Measurements from ENCODE around the gene RGMB. TPM values are rescaled to one million over a fixed set of nuclear protein-coding genes. Genes with fewer than 3 reads are reported as not detected.
"Not testable (repeated sequence)": the region's sequence is repeated elsewhere in the genome, so short reads cannot be mapped to it uniquely, and the experiment has no call there.

The RGMB gene
- polyA plus RNA-seq, 1 donor (not counting 4 experiments of a cell fraction or from before 2014, with no cell fraction given) = 16.3 TPM

DNA sequence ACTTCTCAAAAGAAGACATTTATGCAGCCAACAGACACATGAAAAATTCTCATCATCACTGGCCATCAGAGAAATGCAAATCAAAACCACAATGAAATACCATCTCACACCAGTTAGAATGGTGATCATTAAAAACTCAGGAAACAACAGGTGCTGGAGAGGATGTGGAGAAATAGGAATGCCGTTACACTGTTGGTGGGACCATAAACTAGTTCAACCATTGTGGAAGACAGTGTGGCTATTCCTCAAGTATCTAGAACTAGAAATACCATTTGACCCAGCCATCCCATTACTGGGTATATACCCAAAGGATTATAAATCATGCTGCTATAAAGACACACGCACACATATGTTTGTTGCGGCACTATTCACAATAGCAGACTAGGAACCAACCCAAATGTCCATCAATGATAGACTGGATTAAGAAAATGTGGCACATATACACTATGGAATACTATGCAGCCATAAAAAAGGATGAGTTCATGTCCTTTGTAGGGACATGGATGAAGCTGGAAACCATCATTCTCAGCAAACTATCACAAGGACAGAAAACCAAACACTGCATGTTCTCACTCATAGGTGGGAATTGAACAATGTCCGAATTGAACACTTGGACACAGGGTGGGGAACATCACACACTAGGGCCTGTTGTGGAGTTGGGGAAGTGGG lies 34.8 kb upstream of the RGMB start:
- H3K4me1 ChIP-seq (ENCODE audit: control insufficient read depth, extremely low read depth, insufficient read depth, low read length); H3K79me2 ChIP-seq (ENCODE audit: control insufficient read depth, insufficient read depth, low read length); H3K9ac ChIP-seq (ENCODE audit: control insufficient read depth, extremely low read depth, insufficient read depth, low read length); DNase-seq (ENCODE audit: low read depth, low spot score); H3K27me3 ChIP-seq (ENCODE audit: control insufficient read depth, extremely low read depth, insufficient read depth, low read length); H3K9me3 ChIP-seq (ENCODE audit: control insufficient read depth, low read depth, low read length); H3K36me3 ChIP-seq (ENCODE audit: control insufficient read depth in 2 of 2, extremely low read depth in 1 of 2, insufficient read depth in 2 of 2, low read length in 2 of 2); dilution Hi-C loops (cut with MboI; ENCODE audit: extremely low pct_ligation_motif_present, low sequenced_read_pairs); H3K27ac ChIP-seq (ENCODE audit: control insufficient read depth, insufficient read depth, low read length); H3K4me3 ChIP-seq (ENCODE audit: control insufficient read depth in 2 of 3, extremely low read depth in 1 of 3, insufficient read depth in 2 of 3, low read depth in 1 of 3, low read length in 3 of 3); H2AFZ ChIP-seq (ENCODE audit: control insufficient read depth, low read length); H3K4me2 ChIP-seq (ENCODE audit: control insufficient read depth, extremely low read depth, insufficient read depth, low read depth, low read length); H4K20me1 ChIP-seq (ENCODE audit: control insufficient read depth, extremely low read depth, insufficient read depth, low read length); H3K9me1 ChIP-seq (ENCODE audit: control insufficient read depth, extremely low read depth, insufficient read depth, low read length); FAIRE-seq: not testable (repeated sequence)

DNA sequence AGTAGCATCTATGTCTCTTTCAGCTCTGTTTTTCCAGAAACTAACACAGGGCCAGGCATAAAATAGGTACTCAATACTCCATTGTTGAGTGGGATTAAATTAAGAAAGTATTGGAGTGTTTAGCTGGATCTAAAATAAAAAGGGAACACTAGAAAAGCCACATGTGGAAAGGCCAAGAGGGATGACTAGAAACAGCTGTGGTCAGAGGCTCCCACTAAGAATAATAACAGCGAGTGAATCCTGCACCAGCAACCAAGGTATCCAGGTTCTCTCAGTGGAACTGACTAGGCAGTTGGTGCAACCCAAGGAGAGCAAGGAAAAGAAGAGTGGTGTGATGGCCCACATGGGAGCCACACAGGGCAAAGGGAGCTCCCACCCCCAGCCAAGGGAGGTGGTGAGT lies 31.5 kb upstream of the RGMB start:
- no peaks in the 10 kb centered on the region for H3K9me1 ChIP-seq (ENCODE audit: control insufficient read depth, extremely low read depth, insufficient read depth, low read length)
- no peak overlapping the region for H3K9ac ChIP-seq (ENCODE audit: control insufficient read depth, extremely low read depth, insufficient read depth, low read length)
- H3K4me1 ChIP-seq (ENCODE audit: control insufficient read depth, extremely low read depth, insufficient read depth, low read length) = no peaks in the 10 kb centered on the region
- FAIRE-seq (no peak), DNase-seq (ENCODE audit: low read depth, low spot score) (no peak)
- TF ChIP-seq, protein P1, sequence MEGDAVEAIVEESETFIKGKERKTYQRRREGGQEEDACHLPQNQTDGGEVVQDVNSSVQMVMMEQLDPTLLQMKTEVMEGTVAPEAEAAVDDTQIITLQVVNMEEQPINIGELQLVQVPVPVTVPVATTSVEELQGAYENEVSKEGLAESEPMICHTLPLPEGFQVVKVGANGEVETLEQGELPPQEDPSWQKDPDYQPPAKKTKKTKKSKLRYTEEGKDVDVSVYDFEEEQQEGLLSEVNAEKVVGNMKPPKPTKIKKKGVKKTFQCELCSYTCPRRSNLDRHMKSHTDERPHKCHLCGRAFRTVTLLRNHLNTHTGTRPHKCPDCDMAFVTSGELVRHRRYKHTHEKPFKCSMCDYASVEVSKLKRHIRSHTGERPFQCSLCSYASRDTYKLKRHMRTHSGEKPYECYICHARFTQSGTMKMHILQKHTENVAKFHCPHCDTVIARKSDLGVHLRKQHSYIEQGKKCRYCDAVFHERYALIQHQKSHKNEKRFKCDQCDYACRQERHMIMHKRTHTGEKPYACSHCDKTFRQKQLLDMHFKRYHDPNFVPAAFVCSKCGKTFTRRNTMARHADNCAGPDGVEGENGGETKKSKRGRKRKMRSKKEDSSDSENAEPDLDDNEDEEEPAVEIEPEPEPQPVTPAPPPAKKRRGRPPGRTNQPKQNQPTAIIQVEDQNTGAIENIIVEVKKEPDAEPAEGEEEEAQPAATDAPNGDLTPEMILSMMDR (optimal IDR thresholded peaks at IDR 0.05 in 1 of 3, IDR thresholded peaks at IDR 0.05 in 1 of 3, conservative IDR thresholded peaks at IDR 0.05 in 1 of 3; ENCODE audit: extremely low read depth in 1 of 3, insufficient read depth in 2 of 3, low read length in 3 of 3) = no peak
- H3K9me3 ChIP-seq (ENCODE audit: control insufficient read depth, low read depth, low read length) = no peaks in the 10 kb centered on the region
- no peaks in the 10 kb centered on the region for H3K79me2 ChIP-seq (ENCODE audit: control insufficient read depth, insufficient read depth, low read length)
- H3K27me3 ChIP-seq (ENCODE audit: control insufficient read depth, extremely low read depth, insufficient read depth, low read length) = no peaks in the 10 kb centered on the region
- dilution Hi-C loops (cut with MboI; ENCODE audit: extremely low pct_ligation_motif_present, low sequenced_read_pairs) = no loop called here
- no peak overlapping the region for H2AFZ ChIP-seq (ENCODE audit: control insufficient read depth, low read length)
- no peak overlapping the region for H3K4me3 ChIP-seq (ENCODE audit: control insufficient read depth in 2 of 3, extremely low read depth in 1 of 3, insufficient read depth in 2 of 3, low read depth in 1 of 3, low read length in 3 of 3)
- no peak overlapping the region for H3K4me2 ChIP-seq (ENCODE audit: control insufficient read depth, extremely low read depth, insufficient read depth, low read depth, low read length)
- H4K20me1 ChIP-seq (ENCODE audit: control insufficient read depth, extremely low read depth, insufficient read depth, low read length) = no peaks in the 10 kb centered on the region
- no peak overlapping the region for H3K27ac ChIP-seq (ENCODE audit: control insufficient read depth, insufficient read depth, low read length)
- no peaks in the 10 kb centered on the region for H3K36me3 ChIP-seq (ENCODE audit: control insufficient read depth in 2 of 2, extremely low read depth in 1 of 2, insufficient read depth in 2 of 2, low read length in 2 of 2)

DNA sequence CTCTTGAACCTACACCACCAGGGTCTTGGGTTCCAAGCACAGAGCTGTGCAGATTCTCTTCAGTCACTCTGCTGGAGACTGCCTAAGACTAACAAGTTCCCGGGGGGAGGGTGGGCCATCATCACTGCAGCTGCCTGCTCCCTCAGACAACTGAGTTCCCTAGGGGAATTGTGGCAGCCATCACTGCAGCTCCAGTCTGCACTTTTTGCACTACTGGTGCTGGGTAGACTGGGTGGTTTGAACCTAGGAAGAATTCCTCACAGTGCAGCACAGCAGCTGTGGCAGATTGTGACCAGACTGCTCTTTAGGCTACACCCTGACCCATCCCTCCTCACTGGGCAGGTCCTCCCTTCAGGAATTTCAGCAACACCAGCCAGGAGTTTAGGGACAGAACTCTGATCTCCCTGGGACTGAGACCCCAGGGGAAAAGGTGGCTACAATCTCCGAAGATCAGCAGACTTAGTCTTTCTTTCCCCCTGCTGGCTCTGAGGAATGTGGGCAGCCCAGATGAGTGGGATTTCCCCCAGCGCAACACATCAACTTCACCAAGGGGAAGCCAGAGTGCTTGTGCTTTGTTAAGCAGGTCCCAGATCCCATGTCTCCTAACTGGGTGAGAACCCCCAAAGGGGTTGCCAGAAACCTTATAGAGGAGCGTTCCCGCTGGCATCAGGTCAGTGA lies 30.9 kb upstream of the RGMB start:
- DNase-seq (ENCODE audit: low read depth, low spot score) (no peak), FAIRE-seq (no peak)
- Histone ChIP-seq H3K79me2 (ENCODE audit: control insufficient read depth, insufficient read depth, low read length) (no peaks in the 10 kb centered on the region), H3K27ac (ENCODE audit: control insufficient read depth, insufficient read depth, low read length) (no peak overlapping the region), H4K20me1 (ENCODE audit: control insufficient read depth, extremely low read depth, insufficient read depth, low read length) (no peaks in the 10 kb centered on the region), H3K27me3 (ENCODE audit: control insufficient read depth, extremely low read depth, insufficient read depth, low read length) (no peaks in the 10 kb centered on the region), H3K4me1 (ENCODE audit: control insufficient read depth, extremely low read depth, insufficient read depth, low read length) (no peaks in the 10 kb centered on the region), H3K4me3 (ENCODE audit: control insufficient read depth in 2 of 3, extremely low read depth in 1 of 3, insufficient read depth in 2 of 3, low read depth in 1 of 3, low read length in 3 of 3) (no peak overlapping the region), H3K9me3 (ENCODE audit: control insufficient read depth, low read depth, low read length) (no peaks in the 10 kb centered on the region), H2AFZ (ENCODE audit: control insufficient read depth, low read length) (no peak overlapping the region), H3K36me3 (ENCODE audit: control insufficient read depth in 2 of 2, extremely low read depth in 1 of 2, insufficient read depth in 2 of 2, low read length in 2 of 2) (no peaks in the 10 kb centered on the region), H3K9ac (ENCODE audit: control insufficient read depth, extremely low read depth, insufficient read depth, low read length) (no peak overlapping the region), H3K4me2 (ENCODE audit: control insufficient read depth, extremely low read depth, insufficient read depth, low read depth, low read length) (no peak overlapping the region), H3K9me1 (ENCODE audit: control insufficient read depth, extremely low read depth, insufficient read depth, low read length) (no peaks in the 10 kb centered on the region)
- dilution Hi-C loops (cut with MboI; ENCODE audit: extremely low pct_ligation_motif_present, low sequenced_read_pairs) = no loop called here
- TF ChIP-seq, protein P1 (optimal IDR thresholded peaks at IDR 0.05 in 1 of 3, IDR thresholded peaks at IDR 0.05 in 1 of 3, conservative IDR thresholded peaks at IDR 0.05 in 1 of 3; ENCODE audit: extremely low read depth in 1 of 3, insufficient read depth in 2 of 3, low read length in 3 of 3) = no peak
- no peak for TF ChIP-seq EZH2 (IDR thresholded peaks at IDR 0.05; ENCODE audit: low read length)

DNA sequence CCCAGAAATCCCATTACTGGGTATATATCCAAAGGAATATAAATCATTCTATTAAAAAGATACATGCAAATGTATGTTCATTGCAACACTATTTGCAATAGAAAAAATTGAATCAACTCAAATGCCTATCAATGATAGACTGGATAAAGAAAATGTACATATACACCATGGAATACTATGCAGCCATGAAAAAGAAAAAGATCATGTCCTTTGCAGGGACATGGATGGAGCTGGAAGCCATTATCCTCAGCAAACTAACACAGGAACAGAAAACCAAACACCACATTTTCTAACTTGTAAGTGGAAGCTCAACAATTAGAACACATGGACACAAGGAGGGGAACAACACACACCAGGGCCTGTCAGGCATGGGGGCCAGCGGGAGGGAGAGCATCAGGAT lies 25.2 kb upstream of the RGMB start:
- DNase-seq (ENCODE audit: low read depth, low spot score); H3K4me2 ChIP-seq (ENCODE audit: control insufficient read depth, extremely low read depth, insufficient read depth, low read depth, low read length); H3K27ac ChIP-seq (ENCODE audit: control insufficient read depth, insufficient read depth, low read length); H3K9me3 ChIP-seq (ENCODE audit: control insufficient read depth, low read depth, low read length); dilution Hi-C loops (cut with MboI; ENCODE audit: extremely low pct_ligation_motif_present, low sequenced_read_pairs); H3K36me3 ChIP-seq (ENCODE audit: control insufficient read depth in 2 of 2, extremely low read depth in 1 of 2, insufficient read depth in 2 of 2, low read length in 2 of 2); H3K4me1 ChIP-seq (ENCODE audit: control insufficient read depth, extremely low read depth, insufficient read depth, low read length); H4K20me1 ChIP-seq (ENCODE audit: control insufficient read depth, extremely low read depth, insufficient read depth, low read length); FAIRE-seq; H3K9ac ChIP-seq (ENCODE audit: control insufficient read depth, extremely low read depth, insufficient read depth, low read length); H2AFZ ChIP-seq (ENCODE audit: control insufficient read depth, low read length); H3K79me2 ChIP-seq (ENCODE audit: control insufficient read depth, insufficient read depth, low read length); H3K27me3 ChIP-seq (ENCODE audit: control insufficient read depth, extremely low read depth, insufficient read depth, low read length); H3K4me3 ChIP-seq (ENCODE audit: control insufficient read depth in 2 of 3, extremely low read depth in 1 of 3, insufficient read depth in 2 of 3, low read depth in 1 of 3, low read length in 3 of 3); H3K9me1 ChIP-seq (ENCODE audit: control insufficient read depth, extremely low read depth, insufficient read depth, low read length): not testable (repeated sequence)

Data from keratinocyte (primary cell).